HG03108 (cell line): ENCODE results near the gene BANP.
"Not testable (repeated sequence)": the region's sequence is repeated elsewhere in the genome, so short reads cannot be mapped to it uniquely, and the experiment has no call there.

Experiments used
- ATAC-seq: cut with Tn5 transposase; IDR thresholded peaks from one replicate; pipeline ENCODE4 v1.9.1; 2021; ENCODE audit warnings: moderate library complexity; ENCODE audit not compliant: unreplicated experiment

BANP gene

GRCh38 chr16:88077328-88078108 is 126.3 kb downstream of the BANP start:
- ATAC-seq = no peak

- no peak for ATAC-seq
Measured at GRCh38 chr16:88078111-88078775, 127.0 kb downstream of the BANP start.

GRCh38 chr16:88083582-88083981 is 132.3 kb downstream of the BANP start:
- ATAC-seq = no peak

- ATAC-seq = no peak
Measured at GRCh38 chr16:88084881-88085280, 133.6 kb downstream of the BANP start.

GRCh38 chr16:88086571-88087516 is 135.6 kb downstream of the BANP start:
- ATAC-seq = no peak

GRCh38 chr16:88087517-88087877 is 136.3 kb downstream of the BANP start:
- no peak for ATAC-seq

GRCh38 chr16:88088161-88088581 is 136.9 kb downstream of the BANP start:
- ATAC-seq = no peak

- not testable (repeated sequence) for ATAC-seq
Measured at GRCh38 chr16:88088611-88089010, 137.4 kb downstream of the BANP start.

GRCh38 chr16:88089071-88089470 is 137.8 kb downstream of the BANP start:
- ATAC-seq = not testable (repeated sequence)

- ATAC-seq = not testable (repeated sequence)
Measured at GRCh38 chr16:88089632-88090376, 138.6 kb downstream of the BANP start.

- not testable (repeated sequence) for ATAC-seq
Measured at GRCh38 chr16:88090377-88091175, 139.3 kb downstream of the BANP start.

- ATAC-seq = not testable (repeated sequence)
Measured at GRCh38 chr16:88091221-88091971, 140.2 kb downstream of the BANP start.

GRCh38 chr16:88091972-88092302 is 140.7 kb downstream of the BANP start:
- ATAC-seq = not testable (repeated sequence)

GRCh38 chr16:88092791-88093555 is 141.7 kb downstream of the BANP start:
- ATAC-seq = not testable (repeated sequence)

- not testable (repeated sequence) for ATAC-seq
Measured at GRCh38 chr16:88093556-88094252, 142.5 kb downstream of the BANP start.

- not testable (repeated sequence) for ATAC-seq
Measured at GRCh38 chr16:88094253-88094575, 143.0 kb downstream of the BANP start.

- not testable (repeated sequence) for ATAC-seq
Measured at GRCh38 chr16:88094900-88095299, 143.7 kb downstream of the BANP start.

GRCh38 chr16:88096659-88097058 is 145.4 kb downstream of the BANP start:
- ATAC-seq = not testable (repeated sequence)
